Mammary epithelial cell (primary cell): Measurements from ENCODE around the gene POLR1D.

Experiments used
- EZH2 ChIP-seq: IDR thresholded peaks from 2 replicates; pipeline ENCODE4 v1.6.1; 2012; ENCODE audit warnings: low read length, inconsistent platforms, borderline replicate concordance
- TF ChIP-seq, protein P1 (sequence below), 2 donors: IDR thresholded peaks in 1 of 2; conservative IDR thresholded peaks in 1 of 2; 2 replicates each; pipeline ENCODE4 v1.5.1; 2011 to 2012; ENCODE audit warnings: inconsistent platforms in 2 of 2, low read length in 2 of 2, mild to moderate bottlenecking in 2 of 2, control low read depth in 1 of 2, low read depth in 1 of 2; ENCODE audit not compliant: insufficient read depth in 1 of 2; ENCODE audit errors: extremely low read depth in 1 of 2

DNA sequence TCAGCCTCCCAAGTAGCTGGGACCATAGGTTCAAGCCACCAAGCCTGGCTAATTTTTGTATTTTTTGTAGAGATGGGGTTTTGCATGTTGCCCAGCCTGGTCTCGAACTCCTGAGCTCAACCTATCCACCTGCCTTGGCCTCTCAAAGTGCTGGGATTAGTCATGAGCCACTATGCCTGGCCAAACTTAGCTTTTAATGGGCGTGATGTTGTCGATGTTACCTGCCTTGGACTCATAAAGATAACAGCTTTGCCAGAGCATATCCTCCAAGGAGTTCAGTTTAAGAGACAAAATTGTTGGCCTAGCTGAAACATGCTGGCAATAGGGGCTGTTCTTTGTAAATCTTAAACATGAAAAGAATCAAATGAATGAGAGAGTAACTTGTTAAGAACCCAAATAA lies 13.1 kb downstream of the POLR1D start:
- no peak for TF ChIP-seq EZH2
- TF ChIP-seq, protein P1, sequence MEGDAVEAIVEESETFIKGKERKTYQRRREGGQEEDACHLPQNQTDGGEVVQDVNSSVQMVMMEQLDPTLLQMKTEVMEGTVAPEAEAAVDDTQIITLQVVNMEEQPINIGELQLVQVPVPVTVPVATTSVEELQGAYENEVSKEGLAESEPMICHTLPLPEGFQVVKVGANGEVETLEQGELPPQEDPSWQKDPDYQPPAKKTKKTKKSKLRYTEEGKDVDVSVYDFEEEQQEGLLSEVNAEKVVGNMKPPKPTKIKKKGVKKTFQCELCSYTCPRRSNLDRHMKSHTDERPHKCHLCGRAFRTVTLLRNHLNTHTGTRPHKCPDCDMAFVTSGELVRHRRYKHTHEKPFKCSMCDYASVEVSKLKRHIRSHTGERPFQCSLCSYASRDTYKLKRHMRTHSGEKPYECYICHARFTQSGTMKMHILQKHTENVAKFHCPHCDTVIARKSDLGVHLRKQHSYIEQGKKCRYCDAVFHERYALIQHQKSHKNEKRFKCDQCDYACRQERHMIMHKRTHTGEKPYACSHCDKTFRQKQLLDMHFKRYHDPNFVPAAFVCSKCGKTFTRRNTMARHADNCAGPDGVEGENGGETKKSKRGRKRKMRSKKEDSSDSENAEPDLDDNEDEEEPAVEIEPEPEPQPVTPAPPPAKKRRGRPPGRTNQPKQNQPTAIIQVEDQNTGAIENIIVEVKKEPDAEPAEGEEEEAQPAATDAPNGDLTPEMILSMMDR (conservative IDR thresholded peaks at IDR 0.05 in 1 of 2, IDR thresholded peaks at IDR 0.05 in 1 of 2; ENCODE audit: extremely low read depth in 1 of 2, insufficient read depth in 1 of 2, low read depth in 1 of 2, low read length in 2 of 2) = no peak
